ENCODE measurements around the gene PTPRH.

DNA sequence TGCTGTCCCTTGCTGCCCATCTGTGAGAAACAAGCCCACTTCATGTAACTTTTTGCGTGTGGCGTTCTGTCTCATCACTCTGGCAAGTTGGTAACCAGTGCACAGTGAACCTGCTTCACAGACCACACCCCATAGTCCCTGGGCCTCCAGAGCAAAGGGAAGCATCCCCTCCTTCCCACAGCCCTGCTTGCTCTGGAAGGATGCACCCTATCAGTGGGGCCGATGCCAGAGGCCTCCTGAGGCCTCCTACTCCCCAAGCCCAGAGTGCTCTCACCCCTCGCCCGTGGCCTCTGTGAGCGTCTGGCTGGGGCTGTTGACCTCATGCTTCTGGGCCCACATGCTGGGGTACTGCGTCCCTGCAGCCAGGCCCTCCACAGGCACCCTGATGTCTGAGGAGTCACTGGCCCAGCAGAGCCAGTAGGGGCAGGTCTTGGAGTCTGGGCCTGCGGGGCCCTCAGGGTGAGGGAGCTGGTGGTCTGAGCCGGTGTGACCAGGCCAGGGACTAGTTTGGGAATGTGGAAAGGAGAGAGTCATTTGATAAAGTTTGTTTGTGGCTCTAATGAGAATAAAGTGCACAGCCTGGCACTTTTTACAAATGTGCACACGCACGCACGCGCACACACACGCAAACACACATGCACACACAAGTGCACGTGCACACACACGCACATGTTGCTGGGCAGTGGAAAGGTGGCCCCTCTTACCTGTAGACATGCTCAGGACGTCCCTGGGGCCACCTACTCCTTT, 14.2 kb upstream of the PTPRH start:
- TF ChIP-seq, protein P1, sequence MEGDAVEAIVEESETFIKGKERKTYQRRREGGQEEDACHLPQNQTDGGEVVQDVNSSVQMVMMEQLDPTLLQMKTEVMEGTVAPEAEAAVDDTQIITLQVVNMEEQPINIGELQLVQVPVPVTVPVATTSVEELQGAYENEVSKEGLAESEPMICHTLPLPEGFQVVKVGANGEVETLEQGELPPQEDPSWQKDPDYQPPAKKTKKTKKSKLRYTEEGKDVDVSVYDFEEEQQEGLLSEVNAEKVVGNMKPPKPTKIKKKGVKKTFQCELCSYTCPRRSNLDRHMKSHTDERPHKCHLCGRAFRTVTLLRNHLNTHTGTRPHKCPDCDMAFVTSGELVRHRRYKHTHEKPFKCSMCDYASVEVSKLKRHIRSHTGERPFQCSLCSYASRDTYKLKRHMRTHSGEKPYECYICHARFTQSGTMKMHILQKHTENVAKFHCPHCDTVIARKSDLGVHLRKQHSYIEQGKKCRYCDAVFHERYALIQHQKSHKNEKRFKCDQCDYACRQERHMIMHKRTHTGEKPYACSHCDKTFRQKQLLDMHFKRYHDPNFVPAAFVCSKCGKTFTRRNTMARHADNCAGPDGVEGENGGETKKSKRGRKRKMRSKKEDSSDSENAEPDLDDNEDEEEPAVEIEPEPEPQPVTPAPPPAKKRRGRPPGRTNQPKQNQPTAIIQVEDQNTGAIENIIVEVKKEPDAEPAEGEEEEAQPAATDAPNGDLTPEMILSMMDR (IDR thresholded peaks at IDR 0.05; ENCODE audit: low read depth, low read length): no peak
- TF ChIP-seq MYC (IDR thresholded peaks at IDR 0.05; ENCODE audit: low read depth, low read length) (no peak), POLR2A (IDR thresholded peaks at IDR 0.05; ENCODE audit: extremely low read depth, insufficient read length) (no peak)

Measured in NB4 (cell line).